Measurements from ENCODE around the gene DNAJC5. TPM values are rescaled to one million over a fixed set of nuclear protein-coding genes. Genes with fewer than 3 reads are reported as not detected.
"Not testable (repeated sequence)": the region's sequence is repeated elsewhere in the genome, so short reads cannot be mapped to it uniquely, and the experiment has no call there.

The DNAJC5 gene
- total RNA-seq, 1 experiment from 2014 or later: 28.5 TPM

DNA sequence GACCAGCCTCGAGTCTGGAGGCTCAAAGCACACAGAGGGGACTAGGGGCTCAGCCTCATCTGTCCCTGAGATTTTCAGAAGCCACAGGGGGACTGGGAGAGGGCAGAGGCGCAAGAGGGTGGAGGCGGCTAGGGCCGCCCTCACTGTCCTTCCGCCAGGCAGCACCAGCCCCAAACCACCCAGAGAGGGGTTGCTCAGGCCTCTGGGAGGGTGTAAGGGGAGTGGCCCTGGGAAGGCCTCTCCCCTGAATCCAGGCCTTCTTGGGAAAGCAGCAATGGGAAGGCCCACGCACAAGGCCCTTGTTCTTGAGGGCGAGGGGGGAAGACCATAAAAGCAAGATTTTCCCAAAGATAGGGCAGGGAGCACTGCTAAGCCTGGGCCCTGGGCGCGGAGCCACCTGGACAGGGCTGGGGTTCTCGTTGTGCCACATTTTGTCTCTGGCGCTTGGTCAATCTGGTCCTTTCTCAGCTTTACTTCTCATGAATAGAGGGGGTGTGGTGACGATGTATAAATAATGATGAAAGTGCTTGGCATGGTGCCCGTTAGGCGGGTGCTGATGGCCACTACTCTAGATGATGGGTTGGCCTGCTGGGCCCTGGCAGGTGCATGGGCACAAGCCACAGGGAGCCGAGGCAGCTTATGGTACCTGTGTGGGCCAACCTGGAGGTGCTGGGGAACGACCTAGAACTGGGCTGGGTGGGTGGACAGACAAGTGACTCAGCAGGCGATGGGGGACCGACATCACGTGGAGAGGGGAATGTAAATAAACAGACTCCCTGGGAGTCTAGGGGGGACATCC is 79.7 kb downstream of the DNAJC5 start (continued):
- TF ChIP-seq, protein P1, sequence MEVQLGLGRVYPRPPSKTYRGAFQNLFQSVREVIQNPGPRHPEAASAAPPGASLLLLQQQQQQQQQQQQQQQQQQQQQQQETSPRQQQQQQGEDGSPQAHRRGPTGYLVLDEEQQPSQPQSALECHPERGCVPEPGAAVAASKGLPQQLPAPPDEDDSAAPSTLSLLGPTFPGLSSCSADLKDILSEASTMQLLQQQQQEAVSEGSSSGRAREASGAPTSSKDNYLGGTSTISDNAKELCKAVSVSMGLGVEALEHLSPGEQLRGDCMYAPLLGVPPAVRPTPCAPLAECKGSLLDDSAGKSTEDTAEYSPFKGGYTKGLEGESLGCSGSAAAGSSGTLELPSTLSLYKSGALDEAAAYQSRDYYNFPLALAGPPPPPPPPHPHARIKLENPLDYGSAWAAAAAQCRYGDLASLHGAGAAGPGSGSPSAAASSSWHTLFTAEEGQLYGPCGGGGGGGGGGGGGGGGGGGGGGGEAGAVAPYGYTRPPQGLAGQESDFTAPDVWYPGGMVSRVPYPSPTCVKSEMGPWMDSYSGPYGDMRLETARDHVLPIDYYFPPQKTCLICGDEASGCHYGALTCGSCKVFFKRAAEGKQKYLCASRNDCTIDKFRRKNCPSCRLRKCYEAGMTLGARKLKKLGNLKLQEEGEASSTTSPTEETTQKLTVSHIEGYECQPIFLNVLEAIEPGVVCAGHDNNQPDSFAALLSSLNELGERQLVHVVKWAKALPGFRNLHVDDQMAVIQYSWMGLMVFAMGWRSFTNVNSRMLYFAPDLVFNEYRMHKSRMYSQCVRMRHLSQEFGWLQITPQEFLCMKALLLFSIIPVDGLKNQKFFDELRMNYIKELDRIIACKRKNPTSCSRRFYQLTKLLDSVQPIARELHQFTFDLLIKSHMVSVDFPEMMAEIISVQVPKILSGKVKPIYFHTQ (CRISPR knock-in tag; IDR thresholded peaks at IDR 0.05): no peak

DNA sequence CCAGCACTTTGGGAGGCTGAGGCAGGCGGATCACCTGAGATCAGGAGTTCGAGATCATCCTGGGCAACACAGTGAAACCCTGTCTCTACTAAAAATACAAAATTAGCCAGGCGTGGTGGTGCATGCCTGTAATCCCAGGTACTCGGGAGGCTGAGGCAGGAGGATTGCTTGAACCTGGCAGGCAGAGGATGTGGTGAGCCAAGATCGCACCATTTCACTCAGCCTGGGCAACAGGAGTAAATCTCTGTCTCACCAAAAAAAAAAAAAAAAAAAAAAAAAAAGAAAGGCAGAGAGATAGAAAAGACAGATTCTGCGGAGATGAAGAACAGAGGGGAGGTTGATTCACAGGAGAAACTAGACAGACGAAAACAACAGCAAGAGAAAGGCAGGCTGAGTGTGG is 81.6 kb downstream of the DNAJC5 start:
- H3K36me3 Mint-ChIP-seq; H3K9me3 Mint-ChIP-seq; H3K4me3 Mint-ChIP-seq; H3K27ac Mint-ChIP-seq; ATAC-seq; DNase-seq (ENCODE audit: low spot score); POLR2A ChIA-PET: not testable (repeated sequence)
- Mint-ChIP-seq H3K27me3 (ENCODE audit: low read depth) (peaks cover 23% of the 10 kb centered on the region), H3K4me1 (peaks cover 29% of the 10 kb centered on the region)
- CTCF ChIA-PET: interaction anchor here (1.2 kb wide), 1 partner anchor 438 kb away, joined by 3 read pairs; no protein-coding TSS in a partner anchor

DNA sequence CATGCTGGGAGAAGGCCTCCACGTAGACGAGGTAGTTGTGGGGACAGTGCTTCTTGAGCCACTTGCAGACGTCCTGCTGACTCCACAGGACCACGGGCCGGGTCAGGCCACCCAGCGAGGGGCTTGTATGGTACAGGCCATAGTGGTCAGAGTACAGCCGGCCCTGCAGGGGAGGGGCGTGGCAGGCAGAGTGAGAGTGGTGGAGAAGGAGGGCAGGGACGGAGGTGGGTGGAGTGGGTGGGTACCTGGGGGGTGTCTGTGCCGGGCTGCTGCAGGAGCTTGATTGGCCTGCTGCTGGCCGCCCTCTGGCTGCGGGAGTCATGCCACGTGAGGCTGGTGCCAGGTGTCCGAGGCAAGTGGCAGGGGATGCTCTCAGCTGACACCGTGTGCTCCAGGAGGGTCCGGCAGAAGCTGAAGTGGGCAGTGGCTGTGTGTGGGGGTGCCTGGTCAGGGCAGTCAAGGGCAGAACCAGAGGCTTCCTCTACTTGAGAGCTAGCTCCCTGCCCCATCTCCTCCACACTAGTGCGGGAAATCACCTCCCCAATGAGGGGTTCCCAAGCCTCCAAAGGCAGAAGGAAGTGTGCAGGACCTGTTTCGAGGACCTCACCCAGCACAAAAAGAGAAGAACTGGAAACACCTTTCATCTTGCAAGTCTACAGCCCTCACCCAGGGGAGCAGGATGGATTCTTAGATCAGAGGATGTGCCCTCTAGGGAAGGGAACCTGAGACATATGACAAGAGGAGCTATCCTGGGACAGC is 82.2 kb downstream of the DNAJC5 start:
- no peak for DNase-seq (ENCODE audit: low spot score)
- CTCF ChIA-PET: no interaction called here
- H3K27me3 Mint-ChIP-seq (ENCODE audit: low read depth): peaks cover 19% of the 10 kb centered on the region
- H3K27ac Mint-ChIP-seq: no peak overlapping the region
- no peaks in the 10 kb centered on the region for H3K9me3 Mint-ChIP-seq
- peaks cover 32% of the 10 kb centered on the region for H3K4me1 Mint-ChIP-seq
- POLR2A ChIA-PET: no interaction called here
- peak overlapping the region; percentile 37 for H3K4me3 Mint-ChIP-seq
- ATAC-seq: no peak
- no peaks in the 10 kb centered on the region for H3K36me3 Mint-ChIP-seq
- no peak for TF ChIP-seq ETV6 (CRISPR knock-in tag; IDR thresholded peaks at IDR 0.05)
- no peak for TF ChIP-seq SOX15 (CRISPR knock-in tag; IDR thresholded peaks at IDR 0.05)
- TF ChIP-seq SMAD4 (CRISPR knock-in tag; IDR thresholded peaks at IDR 0.05): no peak
- no peak for TF ChIP-seq NFYB (CRISPR knock-in tag; conservative IDR thresholded peaks at IDR 0.05; ENCODE audit: low read depth)
- no peak for TF ChIP-seq SMAD3 (CRISPR knock-in tag; IDR thresholded peaks at IDR 0.05; ENCODE audit: borderline replicate concordance)
- TF ChIP-seq, protein P2, sequence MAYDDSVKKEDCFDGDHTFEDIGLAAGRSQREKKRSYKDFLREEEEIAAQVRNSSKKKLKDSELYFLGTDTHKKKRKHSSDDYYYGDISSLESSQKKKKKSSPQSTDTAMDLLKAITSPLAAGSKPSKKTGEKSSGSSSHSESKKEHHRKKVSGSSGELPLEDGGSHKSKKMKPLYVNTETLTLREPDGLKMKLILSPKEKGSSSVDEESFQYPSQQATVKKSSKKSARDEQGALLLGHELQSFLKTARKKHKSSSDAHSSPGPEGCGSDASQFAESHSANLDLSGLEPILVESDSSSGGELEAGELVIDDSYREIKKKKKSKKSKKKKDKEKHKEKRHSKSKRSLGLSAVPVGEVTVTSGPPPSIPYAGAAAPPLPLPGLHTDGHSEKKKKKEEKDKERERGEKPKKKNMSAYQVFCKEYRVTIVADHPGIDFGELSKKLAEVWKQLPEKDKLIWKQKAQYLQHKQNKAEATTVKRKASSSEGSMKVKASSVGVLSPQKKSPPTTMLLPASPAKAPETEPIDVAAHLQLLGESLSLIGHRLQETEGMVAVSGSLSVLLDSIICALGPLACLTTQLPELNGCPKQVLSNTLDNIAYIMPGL (CRISPR knock-in tag; IDR thresholded peaks at IDR 0.05): no peak
- TF ChIP-seq IRF2 (CRISPR knock-in tag; IDR thresholded peaks at IDR 0.05; ENCODE audit: borderline replicate concordance, low read depth): no peak
- TF ChIP-seq, protein P3, sequence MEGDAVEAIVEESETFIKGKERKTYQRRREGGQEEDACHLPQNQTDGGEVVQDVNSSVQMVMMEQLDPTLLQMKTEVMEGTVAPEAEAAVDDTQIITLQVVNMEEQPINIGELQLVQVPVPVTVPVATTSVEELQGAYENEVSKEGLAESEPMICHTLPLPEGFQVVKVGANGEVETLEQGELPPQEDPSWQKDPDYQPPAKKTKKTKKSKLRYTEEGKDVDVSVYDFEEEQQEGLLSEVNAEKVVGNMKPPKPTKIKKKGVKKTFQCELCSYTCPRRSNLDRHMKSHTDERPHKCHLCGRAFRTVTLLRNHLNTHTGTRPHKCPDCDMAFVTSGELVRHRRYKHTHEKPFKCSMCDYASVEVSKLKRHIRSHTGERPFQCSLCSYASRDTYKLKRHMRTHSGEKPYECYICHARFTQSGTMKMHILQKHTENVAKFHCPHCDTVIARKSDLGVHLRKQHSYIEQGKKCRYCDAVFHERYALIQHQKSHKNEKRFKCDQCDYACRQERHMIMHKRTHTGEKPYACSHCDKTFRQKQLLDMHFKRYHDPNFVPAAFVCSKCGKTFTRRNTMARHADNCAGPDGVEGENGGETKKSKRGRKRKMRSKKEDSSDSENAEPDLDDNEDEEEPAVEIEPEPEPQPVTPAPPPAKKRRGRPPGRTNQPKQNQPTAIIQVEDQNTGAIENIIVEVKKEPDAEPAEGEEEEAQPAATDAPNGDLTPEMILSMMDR (IDR thresholded peaks at IDR 0.05): no peak
- no peak for TF ChIP-seq KAT7 (CRISPR knock-in tag; IDR thresholded peaks at IDR 0.05; ENCODE audit: borderline replicate concordance)
- TF ChIP-seq, protein P4, sequence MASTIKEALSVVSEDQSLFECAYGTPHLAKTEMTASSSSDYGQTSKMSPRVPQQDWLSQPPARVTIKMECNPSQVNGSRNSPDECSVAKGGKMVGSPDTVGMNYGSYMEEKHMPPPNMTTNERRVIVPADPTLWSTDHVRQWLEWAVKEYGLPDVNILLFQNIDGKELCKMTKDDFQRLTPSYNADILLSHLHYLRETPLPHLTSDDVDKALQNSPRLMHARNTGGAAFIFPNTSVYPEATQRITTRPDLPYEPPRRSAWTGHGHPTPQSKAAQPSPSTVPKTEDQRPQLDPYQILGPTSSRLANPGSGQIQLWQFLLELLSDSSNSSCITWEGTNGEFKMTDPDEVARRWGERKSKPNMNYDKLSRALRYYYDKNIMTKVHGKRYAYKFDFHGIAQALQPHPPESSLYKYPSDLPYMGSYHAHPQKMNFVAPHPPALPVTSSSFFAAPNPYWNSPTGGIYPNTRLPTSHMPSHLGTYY (CRISPR knock-in tag; IDR thresholded peaks at IDR 0.05): no peak
- TF ChIP-seq ZNF232 (CRISPR knock-in tag; IDR thresholded peaks at IDR 0.05): no peak
- TF ChIP-seq ELF4 (CRISPR knock-in tag; IDR thresholded peaks at IDR 0.05; ENCODE audit: low read depth): no peak
- TF ChIP-seq ZNF263 (CRISPR knock-in tag; IDR thresholded peaks at IDR 0.05; ENCODE audit: low read depth): no peak
- TF ChIP-seq, protein P5, sequence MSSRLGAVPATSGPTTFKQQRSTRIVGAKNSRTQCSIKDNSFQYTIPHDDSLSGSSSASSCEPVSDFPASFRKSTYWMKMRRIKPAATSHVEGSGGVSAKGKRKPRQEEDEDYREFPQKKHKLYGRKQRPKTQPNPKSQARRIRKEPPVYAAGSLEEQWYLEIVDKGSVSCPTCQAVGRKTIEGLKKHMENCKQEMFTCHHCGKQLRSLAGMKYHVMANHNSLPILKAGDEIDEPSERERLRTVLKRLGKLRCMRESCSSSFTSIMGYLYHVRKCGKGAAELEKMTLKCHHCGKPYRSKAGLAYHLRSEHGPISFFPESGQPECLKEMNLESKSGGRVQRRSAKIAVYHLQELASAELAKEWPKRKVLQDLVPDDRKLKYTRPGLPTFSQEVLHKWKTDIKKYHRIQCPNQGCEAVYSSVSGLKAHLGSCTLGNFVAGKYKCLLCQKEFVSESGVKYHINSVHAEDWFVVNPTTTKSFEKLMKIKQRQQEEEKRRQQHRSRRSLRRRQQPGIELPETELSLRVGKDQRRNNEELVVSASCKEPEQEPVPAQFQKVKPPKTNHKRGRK (CRISPR knock-in tag; IDR thresholded peaks at IDR 0.05; ENCODE audit: borderline replicate concordance): no peak
- TF ChIP-seq, protein P6, sequence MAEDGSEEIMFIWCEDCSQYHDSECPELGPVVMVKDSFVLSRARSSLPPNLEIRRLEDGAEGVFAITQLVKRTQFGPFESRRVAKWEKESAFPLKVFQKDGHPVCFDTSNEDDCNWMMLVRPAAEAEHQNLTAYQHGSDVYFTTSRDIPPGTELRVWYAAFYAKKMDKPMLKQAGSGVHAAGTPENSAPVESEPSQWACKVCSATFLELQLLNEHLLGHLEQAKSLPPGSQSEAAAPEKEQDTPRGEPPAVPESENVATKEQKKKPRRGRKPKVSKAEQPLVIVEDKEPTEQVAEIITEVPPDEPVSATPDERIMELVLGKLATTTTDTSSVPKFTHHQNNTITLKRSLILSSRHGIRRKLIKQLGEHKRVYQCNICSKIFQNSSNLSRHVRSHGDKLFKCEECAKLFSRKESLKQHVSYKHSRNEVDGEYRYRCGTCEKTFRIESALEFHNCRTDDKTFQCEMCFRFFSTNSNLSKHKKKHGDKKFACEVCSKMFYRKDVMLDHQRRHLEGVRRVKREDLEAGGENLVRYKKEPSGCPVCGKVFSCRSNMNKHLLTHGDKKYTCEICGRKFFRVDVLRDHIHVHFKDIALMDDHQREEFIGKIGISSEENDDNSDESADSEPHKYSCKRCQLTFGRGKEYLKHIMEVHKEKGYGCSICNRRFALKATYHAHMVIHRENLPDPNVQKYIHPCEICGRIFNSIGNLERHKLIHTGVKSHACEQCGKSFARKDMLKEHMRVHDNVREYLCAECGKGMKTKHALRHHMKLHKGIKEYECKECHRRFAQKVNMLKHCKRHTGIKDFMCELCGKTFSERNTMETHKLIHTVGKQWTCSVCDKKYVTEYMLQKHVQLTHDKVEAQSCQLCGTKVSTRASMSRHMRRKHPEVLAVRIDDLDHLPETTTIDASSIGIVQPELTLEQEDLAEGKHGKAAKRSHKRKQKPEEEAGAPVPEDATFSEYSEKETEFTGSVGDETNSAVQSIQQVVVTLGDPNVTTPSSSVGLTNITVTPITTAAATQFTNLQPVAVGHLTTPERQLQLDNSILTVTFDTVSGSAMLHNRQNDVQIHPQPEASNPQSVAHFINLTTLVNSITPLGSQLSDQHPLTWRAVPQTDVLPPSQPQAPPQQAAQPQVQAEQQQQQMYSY (CRISPR knock-in tag; IDR thresholded peaks at IDR 0.05): no peak
- TF ChIP-seq TCF7 (CRISPR knock-in tag; IDR thresholded peaks at IDR 0.05; ENCODE audit: low read depth): no peak
- TF ChIP-seq CBFB (CRISPR knock-in tag; IDR thresholded peaks at IDR 0.05; ENCODE audit: low read depth): no peak
